ENCODE measurements around the gene DLG2.

DLG2 gene

DNA sequence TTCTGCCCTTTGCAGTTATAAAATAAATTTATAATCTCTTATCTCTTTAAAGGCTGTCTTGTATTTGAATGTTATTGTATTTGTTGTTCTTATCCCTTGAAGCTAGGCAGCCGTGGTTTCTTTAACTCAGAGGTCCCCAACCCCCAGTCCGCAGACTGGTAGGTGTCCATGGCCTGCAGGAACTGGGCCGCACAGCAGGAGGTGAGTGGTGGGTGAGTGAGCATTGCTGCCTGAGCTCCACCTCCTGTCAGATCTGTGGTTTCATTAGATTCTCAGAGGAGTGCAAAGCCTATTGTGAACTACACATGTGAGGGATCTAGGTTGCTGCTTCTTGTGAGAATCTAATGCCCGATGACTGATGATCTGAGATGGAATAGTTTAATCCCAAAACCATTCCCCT is 1961.0 kb downstream of the DLG2 start:
- no peak overlapping the region for H3K4me2 ChIP-seq (ENCODE audit: low read depth, low read length)
- H3K9me2 ChIP-seq (replicated peaks; ENCODE audit: insufficient read depth, low read length): no peaks in the 10 kb centered on the region
- TF ChIP-seq, protein P1, sequence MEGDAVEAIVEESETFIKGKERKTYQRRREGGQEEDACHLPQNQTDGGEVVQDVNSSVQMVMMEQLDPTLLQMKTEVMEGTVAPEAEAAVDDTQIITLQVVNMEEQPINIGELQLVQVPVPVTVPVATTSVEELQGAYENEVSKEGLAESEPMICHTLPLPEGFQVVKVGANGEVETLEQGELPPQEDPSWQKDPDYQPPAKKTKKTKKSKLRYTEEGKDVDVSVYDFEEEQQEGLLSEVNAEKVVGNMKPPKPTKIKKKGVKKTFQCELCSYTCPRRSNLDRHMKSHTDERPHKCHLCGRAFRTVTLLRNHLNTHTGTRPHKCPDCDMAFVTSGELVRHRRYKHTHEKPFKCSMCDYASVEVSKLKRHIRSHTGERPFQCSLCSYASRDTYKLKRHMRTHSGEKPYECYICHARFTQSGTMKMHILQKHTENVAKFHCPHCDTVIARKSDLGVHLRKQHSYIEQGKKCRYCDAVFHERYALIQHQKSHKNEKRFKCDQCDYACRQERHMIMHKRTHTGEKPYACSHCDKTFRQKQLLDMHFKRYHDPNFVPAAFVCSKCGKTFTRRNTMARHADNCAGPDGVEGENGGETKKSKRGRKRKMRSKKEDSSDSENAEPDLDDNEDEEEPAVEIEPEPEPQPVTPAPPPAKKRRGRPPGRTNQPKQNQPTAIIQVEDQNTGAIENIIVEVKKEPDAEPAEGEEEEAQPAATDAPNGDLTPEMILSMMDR (IDR thresholded peaks at IDR 0.05; ENCODE audit: low read length): no peak
- TF ChIP-seq EZH2phosphoT487 (IDR thresholded peaks at IDR 0.05; ENCODE audit: low read length) (no peak), EZH2 (optimal IDR thresholded peaks at IDR 0.05; ENCODE audit: low read depth, low read length) (no peak)
- H2AFZ ChIP-seq (ENCODE audit: low read length): no peak overlapping the region
- H3K79me2 ChIP-seq (ENCODE audit: low read length): no peaks in the 10 kb centered on the region
- no peak overlapping the region for H3K27ac ChIP-seq (ENCODE audit: low read length)
- no peak overlapping the region for H3K9ac ChIP-seq (ENCODE audit: low read length)
- no peaks in the 10 kb centered on the region for H3K27me3 ChIP-seq (replicated peaks; ENCODE audit: insufficient read depth, low read length)
- H3K9me3 ChIP-seq (replicated peaks; ENCODE audit: insufficient read depth, low read length): no peaks in the 10 kb centered on the region
- no peaks in the 10 kb centered on the region for H4K20me1 ChIP-seq (ENCODE audit: insufficient read depth, low read length)
- no peaks in the 10 kb centered on the region for H3K36me3 ChIP-seq (replicated peaks; ENCODE audit: insufficient read depth, low read length)
- no peaks in the 10 kb centered on the region for H3F3A ChIP-seq (ENCODE audit: insufficient read depth, low read length)
- H3K4me3 ChIP-seq (ENCODE audit: low read length): no peak overlapping the region
- no peaks in the 10 kb centered on the region for H3K4me1 ChIP-seq (ENCODE audit: low read length)
- no peak for DNase-seq

DNA sequence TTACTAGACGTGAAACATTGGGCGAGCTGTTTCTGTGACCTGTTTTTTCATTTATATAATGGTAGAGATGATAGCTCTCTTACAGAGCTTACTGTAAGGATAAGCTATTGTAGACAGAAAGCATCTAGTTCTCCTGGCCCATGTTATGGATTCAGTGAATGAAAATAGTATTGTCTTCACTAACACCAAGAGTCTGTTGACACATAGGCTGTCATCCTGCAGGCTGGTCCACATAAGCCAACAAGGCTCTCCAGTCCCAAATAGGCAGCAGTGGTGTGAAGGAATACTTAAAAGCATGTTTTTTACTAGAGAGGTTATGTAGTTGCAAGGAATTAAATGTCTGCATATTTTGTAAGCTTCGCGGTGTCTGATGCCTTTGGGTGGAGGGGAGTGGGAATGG is 1963.2 kb downstream of the DLG2 start:
- Histone ChIP-seq H3K27me3 (replicated peaks; ENCODE audit: insufficient read depth, low read length) (no peaks in the 10 kb centered on the region), H3K4me1 (ENCODE audit: low read length) (no peaks in the 10 kb centered on the region), H3K79me2 (ENCODE audit: low read length) (no peaks in the 10 kb centered on the region), H3K9me3 (replicated peaks; ENCODE audit: insufficient read depth, low read length) (no peaks in the 10 kb centered on the region), H4K20me1 (ENCODE audit: insufficient read depth, low read length) (no peaks in the 10 kb centered on the region), H3F3A (ENCODE audit: insufficient read depth, low read length) (no peaks in the 10 kb centered on the region), H3K36me3 (replicated peaks; ENCODE audit: insufficient read depth, low read length) (no peaks in the 10 kb centered on the region), H3K4me2 (ENCODE audit: low read depth, low read length) (no peak overlapping the region), H2AFZ (ENCODE audit: low read length) (no peak overlapping the region), H3K4me3 (ENCODE audit: low read length) (no peak overlapping the region), H3K9ac (ENCODE audit: low read length) (no peak overlapping the region), H3K27ac (ENCODE audit: low read length) (no peak overlapping the region), H3K9me2 (replicated peaks; ENCODE audit: insufficient read depth, low read length) (no peaks in the 10 kb centered on the region)
- DNase-seq: no peak
- no peak for TF ChIP-seq EZH2 (optimal IDR thresholded peaks at IDR 0.05; ENCODE audit: low read depth, low read length)
- TF ChIP-seq, protein P1 (IDR thresholded peaks at IDR 0.05; ENCODE audit: low read length): no peak
- no peak for TF ChIP-seq EZH2phosphoT487 (IDR thresholded peaks at IDR 0.05; ENCODE audit: low read length)

DNA sequence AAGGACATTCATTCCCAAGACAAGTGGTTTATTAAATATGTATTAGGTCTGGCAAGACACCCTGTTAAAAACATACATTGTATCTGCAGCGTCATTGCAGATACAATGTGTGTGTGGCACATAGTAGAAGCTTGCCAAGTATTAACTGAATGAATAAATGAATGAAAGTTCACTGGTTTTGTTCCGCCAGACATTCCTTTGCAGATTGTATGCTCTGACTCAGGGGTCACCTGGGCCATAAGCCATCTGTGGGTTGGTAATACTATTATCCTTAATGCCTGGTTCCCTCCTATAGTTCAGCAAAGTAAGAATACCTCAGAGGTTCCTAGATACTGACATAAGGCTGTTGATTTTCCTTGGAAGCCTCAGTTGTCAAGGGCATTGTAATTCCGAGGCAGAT is 1963.7 kb downstream of the DLG2 start:
- Histone ChIP-seq H3K27me3 (replicated peaks; ENCODE audit: insufficient read depth, low read length) (no peaks in the 10 kb centered on the region), H3K9ac (ENCODE audit: low read length) (no peak overlapping the region), H3K4me1 (ENCODE audit: low read length) (no peaks in the 10 kb centered on the region), H3K79me2 (ENCODE audit: low read length) (no peaks in the 10 kb centered on the region), H3F3A (ENCODE audit: insufficient read depth, low read length) (no peaks in the 10 kb centered on the region), H3K27ac (ENCODE audit: low read length) (no peak overlapping the region), H3K9me3 (replicated peaks; ENCODE audit: insufficient read depth, low read length) (no peaks in the 10 kb centered on the region), H3K4me2 (ENCODE audit: low read depth, low read length) (no peak overlapping the region), H4K20me1 (ENCODE audit: insufficient read depth, low read length) (no peaks in the 10 kb centered on the region), H3K4me3 (ENCODE audit: low read length) (no peak overlapping the region), H3K9me2 (replicated peaks; ENCODE audit: insufficient read depth, low read length) (no peaks in the 10 kb centered on the region), H2AFZ (ENCODE audit: low read length) (no peak overlapping the region), H3K36me3 (replicated peaks; ENCODE audit: insufficient read depth, low read length) (no peaks in the 10 kb centered on the region)
- no peak for DNase-seq
- TF ChIP-seq, protein P1 (IDR thresholded peaks at IDR 0.05; ENCODE audit: low read length): no peak
- TF ChIP-seq EZH2phosphoT487 (IDR thresholded peaks at IDR 0.05; ENCODE audit: low read length) (no peak), EZH2 (optimal IDR thresholded peaks at IDR 0.05; ENCODE audit: low read depth, low read length) (no peak)

All from MM.1S (cell line).